ENCODE data around the gene INHBB.

INHBB gene

DNA sequence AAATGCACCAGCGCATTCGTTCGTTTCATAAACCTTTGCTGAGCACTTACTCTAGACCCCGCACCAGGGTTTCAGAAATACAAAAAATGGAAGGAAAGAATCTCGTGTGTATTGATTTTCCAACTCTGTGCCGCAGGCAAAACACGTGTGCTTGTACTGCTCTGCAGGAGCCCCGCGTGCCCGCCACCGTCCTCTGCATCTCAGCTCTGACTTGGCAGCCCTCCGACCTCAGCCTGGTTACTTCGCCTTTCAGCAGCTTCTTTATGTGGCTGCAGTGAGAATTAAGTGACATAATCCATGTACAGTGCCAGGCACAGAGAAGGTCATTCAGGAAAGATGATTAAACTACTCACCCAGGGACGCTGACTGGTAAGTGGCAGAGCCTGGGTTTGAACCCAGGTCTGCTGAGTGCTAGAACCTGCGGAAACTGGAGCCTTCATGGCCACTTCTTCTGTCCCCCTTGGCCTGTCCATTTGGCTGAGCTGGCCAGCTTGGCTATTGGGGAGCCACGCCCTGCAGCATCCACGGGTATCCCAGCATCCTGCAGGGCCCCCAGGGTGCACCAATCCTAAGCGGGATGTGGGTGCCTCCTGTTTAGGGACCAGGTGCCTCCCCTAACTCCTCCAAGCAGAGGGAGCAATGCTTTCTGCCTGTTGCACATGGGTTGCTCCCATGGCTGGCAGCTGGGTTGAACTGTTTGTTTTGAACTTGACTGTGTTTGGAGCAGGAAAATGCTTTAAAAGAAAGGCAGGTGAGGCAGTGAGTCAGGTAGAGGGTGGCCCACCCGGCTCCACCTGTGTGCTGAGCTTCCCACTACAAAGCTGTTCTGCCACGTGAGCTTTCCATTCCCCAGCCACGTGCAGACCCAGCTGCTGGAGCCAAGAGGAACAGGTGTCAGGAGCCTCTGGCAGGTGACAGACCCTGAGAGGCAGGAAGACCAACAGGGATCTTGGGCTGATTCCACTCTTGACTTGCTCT is 34.3 kb downstream of the INHBB start:
- TF ChIP-seq, protein P1, sequence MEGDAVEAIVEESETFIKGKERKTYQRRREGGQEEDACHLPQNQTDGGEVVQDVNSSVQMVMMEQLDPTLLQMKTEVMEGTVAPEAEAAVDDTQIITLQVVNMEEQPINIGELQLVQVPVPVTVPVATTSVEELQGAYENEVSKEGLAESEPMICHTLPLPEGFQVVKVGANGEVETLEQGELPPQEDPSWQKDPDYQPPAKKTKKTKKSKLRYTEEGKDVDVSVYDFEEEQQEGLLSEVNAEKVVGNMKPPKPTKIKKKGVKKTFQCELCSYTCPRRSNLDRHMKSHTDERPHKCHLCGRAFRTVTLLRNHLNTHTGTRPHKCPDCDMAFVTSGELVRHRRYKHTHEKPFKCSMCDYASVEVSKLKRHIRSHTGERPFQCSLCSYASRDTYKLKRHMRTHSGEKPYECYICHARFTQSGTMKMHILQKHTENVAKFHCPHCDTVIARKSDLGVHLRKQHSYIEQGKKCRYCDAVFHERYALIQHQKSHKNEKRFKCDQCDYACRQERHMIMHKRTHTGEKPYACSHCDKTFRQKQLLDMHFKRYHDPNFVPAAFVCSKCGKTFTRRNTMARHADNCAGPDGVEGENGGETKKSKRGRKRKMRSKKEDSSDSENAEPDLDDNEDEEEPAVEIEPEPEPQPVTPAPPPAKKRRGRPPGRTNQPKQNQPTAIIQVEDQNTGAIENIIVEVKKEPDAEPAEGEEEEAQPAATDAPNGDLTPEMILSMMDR (IDR thresholded peaks at IDR 0.05; ENCODE audit: borderline replicate concordance, control extremely low read depth, extremely low read depth, insufficient read depth, missing control alignments): no peak
- no peak for DNase-seq (ENCODE audit: low spot score)
- in situ Hi-C loops (cut with MboI; ENCODE audit: low sequenced_read_pairs, unreplicated experiment): no loop called here

DNA sequence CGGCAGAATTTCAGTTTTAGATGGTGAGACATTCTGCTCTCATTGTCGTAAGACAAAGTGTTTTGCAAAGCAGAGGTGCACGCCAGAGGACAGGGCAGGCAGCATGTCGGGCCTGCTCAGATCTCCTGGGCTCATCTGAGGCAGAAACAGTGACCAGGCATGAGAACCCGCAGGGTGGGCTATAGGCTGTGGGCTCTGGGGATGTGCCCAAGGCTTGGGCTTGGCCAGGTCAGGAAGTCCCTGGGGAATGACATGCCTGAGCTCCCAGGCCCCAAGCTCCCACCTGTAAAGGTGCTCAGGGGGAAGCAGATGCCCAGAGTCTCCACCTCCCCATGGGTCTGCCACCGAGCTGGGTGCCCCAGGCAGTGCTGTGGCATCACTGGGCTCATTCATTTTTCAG is 35.3 kb downstream of the INHBB start:
- no peak for DNase-seq (ENCODE audit: low spot score)
- in situ Hi-C loops (cut with MboI; ENCODE audit: low sequenced_read_pairs, unreplicated experiment): no loop called here
- TF ChIP-seq, protein P1 (IDR thresholded peaks at IDR 0.05; ENCODE audit: borderline replicate concordance, control extremely low read depth, extremely low read depth, insufficient read depth, missing control alignments): no peak

DNA sequence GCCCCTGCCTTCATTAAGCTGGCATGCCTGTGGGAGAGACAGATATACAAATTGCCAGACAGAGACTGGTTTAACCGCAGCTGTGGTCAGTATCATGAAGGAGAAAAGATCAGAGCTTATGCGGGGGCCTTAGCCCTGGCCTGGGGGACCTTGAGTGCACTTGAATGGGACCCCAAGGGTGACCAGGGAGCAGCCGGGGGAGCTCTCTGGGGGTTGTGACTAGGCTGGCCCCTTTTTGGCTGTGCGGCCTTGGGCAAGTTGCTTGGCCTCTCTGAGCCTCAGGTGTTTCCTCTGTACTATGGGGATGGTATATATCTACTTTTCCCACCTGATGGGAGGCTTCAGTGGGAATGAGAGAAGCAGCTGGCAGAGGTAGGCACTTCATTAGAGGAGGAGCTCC is 35.7 kb downstream of the INHBB start:
- TF ChIP-seq, protein P1 (IDR thresholded peaks at IDR 0.05; ENCODE audit: borderline replicate concordance, control extremely low read depth, extremely low read depth, insufficient read depth, missing control alignments): no peak
- in situ Hi-C loops (cut with MboI; ENCODE audit: low sequenced_read_pairs, unreplicated experiment): no loop called here
- DNase-seq (ENCODE audit: low spot score): no peak

DNA sequence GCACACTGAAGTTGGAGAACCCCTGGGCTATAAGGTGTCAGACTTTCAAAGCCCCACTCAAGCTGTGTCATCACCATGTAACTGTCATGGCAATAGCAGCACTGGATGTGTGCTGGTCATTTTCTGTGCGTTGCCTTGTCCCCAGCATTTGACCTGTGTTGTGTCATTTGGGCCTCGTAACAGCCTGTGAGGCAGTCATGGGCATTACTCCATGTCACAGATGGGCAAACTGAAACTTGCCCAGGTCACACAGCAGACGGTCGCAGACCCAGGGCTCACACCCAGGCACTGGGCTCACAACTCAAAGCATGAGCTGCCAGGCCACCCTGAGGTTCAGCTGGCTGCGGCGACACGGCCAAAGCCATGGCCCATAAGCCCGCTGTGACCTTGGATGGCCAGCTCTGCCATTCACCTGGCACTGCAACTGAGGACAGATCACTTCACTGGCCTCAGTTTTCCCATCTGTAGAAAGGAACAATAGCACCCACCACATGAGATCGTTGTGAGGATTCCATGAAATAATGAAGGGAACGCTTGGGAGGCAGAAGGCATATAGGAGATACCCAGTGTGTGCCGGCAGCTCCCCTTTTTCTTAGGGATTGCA is 36.7 kb downstream of the INHBB start:
- in situ Hi-C loops (cut with MboI; ENCODE audit: low sequenced_read_pairs, unreplicated experiment): no loop called here
- TF ChIP-seq, protein P1 (IDR thresholded peaks at IDR 0.05; ENCODE audit: borderline replicate concordance, control extremely low read depth, extremely low read depth, insufficient read depth, missing control alignments): no peak
- no peak for DNase-seq (ENCODE audit: low spot score)

DNA sequence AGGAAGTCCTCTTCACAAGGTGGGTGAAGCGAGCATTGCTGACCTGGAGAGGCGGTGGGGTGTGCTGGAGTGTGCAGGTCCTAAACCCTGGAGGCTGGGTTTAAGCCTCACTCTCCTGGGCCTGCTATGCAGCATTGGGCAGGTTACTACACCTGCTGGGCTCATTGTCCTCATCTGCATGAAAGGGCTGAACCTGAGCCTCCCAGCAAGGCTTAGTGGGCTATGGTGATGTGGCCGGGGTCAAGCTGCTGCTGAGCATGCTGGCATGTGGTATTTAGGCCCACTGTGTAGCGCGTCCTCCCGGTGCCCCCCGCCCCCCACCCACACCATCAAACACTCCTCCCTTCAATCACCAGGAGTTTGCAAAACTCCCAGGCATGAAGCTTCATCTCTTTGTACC is 37.3 kb downstream of the INHBB start:
- TF ChIP-seq, protein P1 (IDR thresholded peaks at IDR 0.05; ENCODE audit: borderline replicate concordance, control extremely low read depth, extremely low read depth, insufficient read depth, missing control alignments): no peak
- in situ Hi-C loops (cut with MboI; ENCODE audit: low sequenced_read_pairs, unreplicated experiment): no loop called here
- no peak for DNase-seq (ENCODE audit: low spot score)

DNA sequence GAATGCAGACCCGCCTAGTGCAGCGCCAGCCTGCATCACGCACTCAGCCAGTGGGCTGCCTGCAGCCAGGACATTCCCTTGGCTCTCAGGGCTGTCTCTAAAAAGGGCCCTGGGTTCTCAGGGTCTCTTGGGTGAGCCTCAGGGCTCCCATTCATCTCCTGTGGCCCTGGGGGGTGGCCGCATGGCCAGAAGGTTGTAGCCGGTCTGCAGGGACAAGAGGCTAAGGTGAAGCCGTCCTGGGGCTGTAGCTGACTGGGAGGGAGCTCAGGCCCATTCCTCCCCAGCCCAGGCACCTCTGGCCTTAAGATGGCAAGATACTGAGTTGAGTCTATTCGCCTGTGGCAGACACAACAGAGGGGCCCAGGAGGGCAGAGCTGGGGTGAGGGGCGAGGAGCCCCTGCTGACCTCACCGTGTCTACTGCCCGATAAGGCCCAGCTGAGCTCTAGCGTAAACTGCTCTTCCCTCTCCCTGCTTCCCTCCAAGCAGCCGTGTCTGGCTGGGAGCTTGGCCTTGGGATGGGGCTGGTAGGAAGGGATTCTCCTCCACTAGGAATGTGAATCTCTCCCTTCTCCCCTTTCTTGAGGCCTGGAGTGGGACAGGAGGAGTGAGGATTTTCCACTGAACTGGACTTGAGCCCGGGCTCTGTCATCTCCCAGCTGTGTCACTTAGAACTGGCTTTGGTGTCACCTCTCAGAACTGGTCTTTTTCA is 37.9 kb downstream of the INHBB start:
- in situ Hi-C loops (cut with MboI; ENCODE audit: low sequenced_read_pairs, unreplicated experiment): no loop called here
- TF ChIP-seq, protein P1 (IDR thresholded peaks at IDR 0.05; ENCODE audit: borderline replicate concordance, control extremely low read depth, extremely low read depth, insufficient read depth, missing control alignments): no peak
- no peak for DNase-seq (ENCODE audit: low spot score)
